HuH-7 (cell line): Measurements from ENCODE around the gene SH3TC1.

Experiments used
- DNase-seq: peaks from one replicate; pipeline ENCODE4 v3.0.0; 2011; ENCODE audit warnings: low spot score

SH3TC1 gene

GRCh38 chr4:8198206-8198905, 734 bp upstream of the SH3TC1 start:
- no peak for DNase-seq

GRCh38 chr4:8199594-8200301, 658 bp downstream of the SH3TC1 start:
- no peak for DNase-seq

- DNase-seq = no peak
Measured at GRCh38 chr4:8200302-8200975, 1.3 kb downstream of the SH3TC1 start.

GRCh38 chr4:8201321-8201781, 2.3 kb downstream of the SH3TC1 start:
- DNase-seq = no peak

- peak; percentile 78 for DNase-seq
Measured at GRCh38 chr4:8202108-8203051, 3.3 kb downstream of the SH3TC1 start.

GRCh38 chr4:8203052-8203401, 3.9 kb downstream of the SH3TC1 start:
- DNase-seq = no peak

- no peak for DNase-seq
Measured at GRCh38 chr4:8203817-8204216, 4.7 kb downstream of the SH3TC1 start.

- no peak for DNase-seq
Measured at GRCh38 chr4:8204576-8205227, 5.6 kb downstream of the SH3TC1 start.

GRCh38 chr4:8205241-8205707, 6.2 kb downstream of the SH3TC1 start:
- DNase-seq = no peak

GRCh38 chr4:8205749-8206611, 6.9 kb downstream of the SH3TC1 start:
- no peak for DNase-seq

GRCh38 chr4:8207314-8207713, 8.2 kb downstream of the SH3TC1 start:
- DNase-seq = no peak

GRCh38 chr4:8208565-8208964, 9.5 kb downstream of the SH3TC1 start:
- DNase-seq = no peak

GRCh38 chr4:8209181-8209874, 10.2 kb downstream of the SH3TC1 start:
- DNase-seq = no peak

- DNase-seq = no peak
Measured at GRCh38 chr4:8210010-8210409, 10.9 kb downstream of the SH3TC1 start.

GRCh38 chr4:8210616-8211015, 11.5 kb downstream of the SH3TC1 start:
- no peak for DNase-seq

- DNase-seq = no peak
Measured at GRCh38 chr4:8211251-8211650, 12.2 kb downstream of the SH3TC1 start.

- no peak for DNase-seq
Measured at GRCh38 chr4:8211737-8212581, 12.9 kb downstream of the SH3TC1 start.

- DNase-seq = no peak
Measured at GRCh38 chr4:8212622-8213021, 13.5 kb downstream of the SH3TC1 start.

GRCh38 chr4:8213121-8213520, 14.0 kb downstream of the SH3TC1 start:
- no peak for DNase-seq
